ENCODE measurements around the gene OSBPL3.

DNA sequence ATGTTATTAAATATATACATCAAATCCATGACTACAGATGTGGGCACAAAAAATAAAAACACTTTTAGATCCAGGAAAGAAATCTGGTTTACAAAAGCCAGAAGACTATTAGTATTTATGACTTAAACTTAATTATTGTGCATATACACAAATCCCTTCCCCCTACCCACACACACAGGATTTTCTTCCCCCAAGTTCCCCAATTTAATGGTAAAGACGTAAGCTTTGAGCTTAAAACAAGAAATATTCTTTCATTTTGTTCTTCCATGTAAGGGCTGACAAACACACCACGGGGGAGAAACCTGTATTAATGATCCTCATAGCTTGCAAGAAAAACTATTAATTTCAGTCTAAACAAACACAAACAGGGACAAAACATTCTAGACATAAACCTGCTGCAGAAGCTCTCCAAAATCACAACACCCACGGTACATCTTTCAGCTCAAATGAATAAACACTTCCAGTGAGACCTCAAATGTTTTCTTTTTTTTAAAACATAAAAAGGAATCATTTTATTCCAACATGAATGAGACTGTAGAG, 28.5 kb downstream of the OSBPL3 start:
- TF ChIP-seq POLR2AphosphoS5 (IDR thresholded peaks at IDR 0.05) = no peak
- TF ChIP-seq, protein P1, sequence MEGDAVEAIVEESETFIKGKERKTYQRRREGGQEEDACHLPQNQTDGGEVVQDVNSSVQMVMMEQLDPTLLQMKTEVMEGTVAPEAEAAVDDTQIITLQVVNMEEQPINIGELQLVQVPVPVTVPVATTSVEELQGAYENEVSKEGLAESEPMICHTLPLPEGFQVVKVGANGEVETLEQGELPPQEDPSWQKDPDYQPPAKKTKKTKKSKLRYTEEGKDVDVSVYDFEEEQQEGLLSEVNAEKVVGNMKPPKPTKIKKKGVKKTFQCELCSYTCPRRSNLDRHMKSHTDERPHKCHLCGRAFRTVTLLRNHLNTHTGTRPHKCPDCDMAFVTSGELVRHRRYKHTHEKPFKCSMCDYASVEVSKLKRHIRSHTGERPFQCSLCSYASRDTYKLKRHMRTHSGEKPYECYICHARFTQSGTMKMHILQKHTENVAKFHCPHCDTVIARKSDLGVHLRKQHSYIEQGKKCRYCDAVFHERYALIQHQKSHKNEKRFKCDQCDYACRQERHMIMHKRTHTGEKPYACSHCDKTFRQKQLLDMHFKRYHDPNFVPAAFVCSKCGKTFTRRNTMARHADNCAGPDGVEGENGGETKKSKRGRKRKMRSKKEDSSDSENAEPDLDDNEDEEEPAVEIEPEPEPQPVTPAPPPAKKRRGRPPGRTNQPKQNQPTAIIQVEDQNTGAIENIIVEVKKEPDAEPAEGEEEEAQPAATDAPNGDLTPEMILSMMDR (IDR thresholded peaks at IDR 0.05) = no peak

All from sigmoid colon (tissue), 4 donors.